ENCODE results near the gene TEX54.
"Not testable (repeated sequence)": the region's sequence is repeated elsewhere in the genome, so short reads cannot be mapped to it uniquely, and the experiment has no call there.

TEX54 gene

GRCh38 chr11:62875698-62876478, 43.2 kb upstream of the TEX54 start:
- Histone ChIP-seq H3K9me3 (ENCODE audit: insufficient read depth, low read length) (no peaks in the 10 kb centered on the region), H3K4me1 (ENCODE audit: low read length) (peaks cover 13% of the 10 kb centered on the region), H3K79me2 (ENCODE audit: low read length) (peaks cover 97% of the 10 kb centered on the region), H3K4me3 (ENCODE audit: low read length) (no peak overlapping the region), H3K27me3 (ENCODE audit: low read depth, low read length) (no peaks in the 10 kb centered on the region), H3K4me2 (ENCODE audit: low read length) (no peak overlapping the region), H3K27ac (ENCODE audit: low read length) (no peak overlapping the region), H2AFZ (ENCODE audit: low read depth, low read length) (no peak overlapping the region), H3K9ac (ENCODE audit: low read length) (no peak overlapping the region), H3K36me3 (replicated peaks; ENCODE audit: low read depth, low read length) (peaks cover 33% of the 10 kb centered on the region), H4K20me1 (ENCODE audit: insufficient read depth, low read length) (peaks cover 20% of the 10 kb centered on the region)
- TF ChIP-seq CTCF (IDR thresholded peaks at IDR 0.05; ENCODE audit: low read depth, low read length) (no peak), EZH2phosphoT487 (IDR thresholded peaks at IDR 0.05; ENCODE audit: low read depth) (no peak)

GRCh38 chr11:62874851-62875250, 42.2 kb upstream of the TEX54 start:
- H3K9ac ChIP-seq (ENCODE audit: low read length): no peak overlapping the region

GRCh38 chr11:62865635-62866034, 33.0 kb upstream of the TEX54 start:
- Histone ChIP-seq H3K4me1 (ENCODE audit: low read length) (peaks cover 23% of the 10 kb centered on the region), H3K4me2 (ENCODE audit: low read length) (no peak overlapping the region), H3K9ac (ENCODE audit: low read length) (no peak overlapping the region), H3K4me3 (ENCODE audit: low read length) (no peak overlapping the region), H3K36me3 (replicated peaks; ENCODE audit: low read depth, low read length) (peaks cover 44% of the 10 kb centered on the region), H3K9me3 (ENCODE audit: insufficient read depth, low read length) (no peaks in the 10 kb centered on the region), H3K79me2 (ENCODE audit: low read length) (peaks cover 100% of the 10 kb centered on the region), H2AFZ (ENCODE audit: low read depth, low read length) (no peak overlapping the region), H4K20me1 (ENCODE audit: insufficient read depth, low read length) (peaks cover 36% of the 10 kb centered on the region), H3K27me3 (ENCODE audit: low read depth, low read length) (no peaks in the 10 kb centered on the region), H3K27ac (ENCODE audit: low read length) (no peak overlapping the region)
- no peak for TF ChIP-seq EZH2phosphoT487 (IDR thresholded peaks at IDR 0.05; ENCODE audit: low read depth)
- no peak for TF ChIP-seq CTCF (IDR thresholded peaks at IDR 0.05; ENCODE audit: low read depth, low read length)

More at GRCh38 chr11:62874851-62875250, 42.2 kb upstream of the TEX54 start:
- peaks cover 14% of the 10 kb centered on the region for H4K20me1 ChIP-seq (ENCODE audit: insufficient read depth, low read length)
- peaks cover 6% of the 10 kb centered on the region for H3K4me1 ChIP-seq (ENCODE audit: low read length)
- H3K79me2 ChIP-seq (ENCODE audit: low read length): peaks cover 98% of the 10 kb centered on the region
- no peak overlapping the region for H3K4me3 ChIP-seq (ENCODE audit: low read length)
- no peaks in the 10 kb centered on the region for H3K27me3 ChIP-seq (ENCODE audit: low read depth, low read length)
- TF ChIP-seq CTCF (IDR thresholded peaks at IDR 0.05; ENCODE audit: low read depth, low read length): no peak
- no peak for TF ChIP-seq EZH2phosphoT487 (IDR thresholded peaks at IDR 0.05; ENCODE audit: low read depth)
- no peaks in the 10 kb centered on the region for H3K9me3 ChIP-seq (ENCODE audit: insufficient read depth, low read length)
- no peak overlapping the region for H3K4me2 ChIP-seq (ENCODE audit: low read length)
- no peak overlapping the region for H2AFZ ChIP-seq (ENCODE audit: low read depth, low read length)
- H3K27ac ChIP-seq (ENCODE audit: low read length): no peak overlapping the region
- H3K36me3 ChIP-seq (replicated peaks; ENCODE audit: low read depth, low read length): peaks cover 28% of the 10 kb centered on the region

GRCh38 chr11:62863687-62864335, 31.2 kb upstream of the TEX54 start:
- H3K9ac ChIP-seq (ENCODE audit: low read length): no peak overlapping the region
- H3K4me1 ChIP-seq (ENCODE audit: low read length): peaks cover 33% of the 10 kb centered on the region
- TF ChIP-seq CTCF (IDR thresholded peaks at IDR 0.05; ENCODE audit: low read depth, low read length) (no peak), EZH2phosphoT487 (IDR thresholded peaks at IDR 0.05; ENCODE audit: low read depth) (no peak)
- no peaks in the 10 kb centered on the region for H3K27me3 ChIP-seq (ENCODE audit: low read depth, low read length)
- H2AFZ ChIP-seq (ENCODE audit: low read depth, low read length): no peak overlapping the region
- H3K9me3 ChIP-seq (ENCODE audit: insufficient read depth, low read length): no peaks in the 10 kb centered on the region
- no peak overlapping the region for H3K27ac ChIP-seq (ENCODE audit: low read length)
- peaks cover 39% of the 10 kb centered on the region for H3K36me3 ChIP-seq (replicated peaks; ENCODE audit: low read depth, low read length)
- H4K20me1 ChIP-seq (ENCODE audit: insufficient read depth, low read length): peaks cover 36% of the 10 kb centered on the region
- peaks cover 100% of the 10 kb centered on the region for H3K79me2 ChIP-seq (ENCODE audit: low read length)
- no peak overlapping the region for H3K4me2 ChIP-seq (ENCODE audit: low read length)
- no peak overlapping the region for H3K4me3 ChIP-seq (ENCODE audit: low read length)

GRCh38 chr11:62861564-62862192, 29.0 kb upstream of the TEX54 start:
- not testable (repeated sequence) for H2AFZ ChIP-seq (ENCODE audit: low read depth, low read length); H3K9ac ChIP-seq (ENCODE audit: low read length); H3K9me3 ChIP-seq (ENCODE audit: insufficient read depth, low read length); H3K4me3 ChIP-seq (ENCODE audit: low read length); H3K27me3 ChIP-seq (ENCODE audit: low read depth, low read length)
- peaks cover 47% of the 10 kb centered on the region for H3K4me1 ChIP-seq (ENCODE audit: low read length)
- peaks cover 100% of the 10 kb centered on the region for H3K79me2 ChIP-seq (ENCODE audit: low read length)
- H3K4me2 ChIP-seq (ENCODE audit: low read length): peak overlapping the region; percentile 20; the same call in 1 of the 2 replicates
- H3K36me3 ChIP-seq (replicated peaks; ENCODE audit: low read depth, low read length): peaks cover 39% of the 10 kb centered on the region
- H3K27ac ChIP-seq (ENCODE audit: low read length): peak overlapping the region; percentile 42
- peaks cover 36% of the 10 kb centered on the region for H4K20me1 ChIP-seq (ENCODE audit: insufficient read depth, low read length)
